Activated CD4-positive, alpha-beta T cell treated with anti-CD3 and anti-CD28 coated beads, Interleukin-2, amount 50 U/mL, for 1 hour (primary cell): Measurements from ENCODE around the gene REXO1.
"Not testable (repeated sequence)": the region's sequence is repeated elsewhere in the genome, so short reads cannot be mapped to it uniquely, and the experiment has no call there.

Source experiments
- DNase-seq: peaks from one replicate; pipeline ENCODE4 v3.0.0-alpha.2; 2020

Gene REXO1

DNA sequence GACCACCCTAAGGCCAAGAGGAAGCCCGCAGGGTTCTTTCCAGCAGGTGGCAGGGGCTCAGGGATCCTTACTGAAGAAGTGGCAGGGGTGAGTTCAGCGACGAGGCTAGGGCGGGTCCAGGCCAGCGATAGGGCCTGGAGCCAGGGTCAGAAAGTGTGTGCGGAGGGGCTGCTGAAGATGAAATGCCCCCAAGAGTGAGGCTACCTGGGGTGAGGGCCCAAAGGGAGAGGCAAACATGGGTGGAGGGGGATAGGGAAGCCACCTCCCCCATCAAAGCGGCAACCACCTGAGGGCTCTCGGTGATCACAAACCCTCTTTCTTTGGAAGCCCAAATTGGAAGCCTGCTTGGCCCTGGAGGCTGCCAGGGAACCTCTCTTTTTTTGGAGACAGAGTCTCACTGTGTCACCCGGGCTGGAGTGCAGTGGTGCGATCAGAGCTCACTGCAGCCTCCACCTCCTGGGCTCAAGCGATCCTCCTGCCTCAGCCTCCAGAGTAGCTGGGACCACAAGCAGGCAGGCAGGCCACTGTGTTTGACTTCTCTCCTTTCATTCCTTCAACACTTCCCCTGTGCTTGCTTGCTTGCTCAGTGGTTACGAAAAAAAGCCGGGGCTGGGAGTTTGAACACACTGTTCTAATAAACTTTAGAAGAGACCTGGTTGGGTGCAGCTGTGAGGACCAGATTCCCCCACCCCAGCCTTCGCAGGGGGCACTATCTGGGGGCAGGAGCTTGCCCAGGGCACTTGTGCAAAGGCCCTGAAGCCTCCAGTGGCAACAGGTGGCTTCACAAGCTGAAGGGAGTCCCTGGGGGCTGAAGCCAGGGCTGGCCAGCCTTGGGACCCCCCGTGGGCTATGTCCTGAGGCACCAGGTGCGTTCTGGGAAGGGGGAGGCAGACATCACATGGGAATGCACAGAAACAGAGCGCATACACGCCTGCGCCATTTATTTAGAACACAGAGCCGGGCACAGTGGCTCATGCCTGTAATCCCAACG is 34.8 kb downstream of the REXO1 start:
- no peak for DNase-seq

- DNase-seq = peak; percentile 79
Observed at GRCh38 chr19:1812426-1813191, 35.7 kb downstream of the REXO1 start.

DNA sequence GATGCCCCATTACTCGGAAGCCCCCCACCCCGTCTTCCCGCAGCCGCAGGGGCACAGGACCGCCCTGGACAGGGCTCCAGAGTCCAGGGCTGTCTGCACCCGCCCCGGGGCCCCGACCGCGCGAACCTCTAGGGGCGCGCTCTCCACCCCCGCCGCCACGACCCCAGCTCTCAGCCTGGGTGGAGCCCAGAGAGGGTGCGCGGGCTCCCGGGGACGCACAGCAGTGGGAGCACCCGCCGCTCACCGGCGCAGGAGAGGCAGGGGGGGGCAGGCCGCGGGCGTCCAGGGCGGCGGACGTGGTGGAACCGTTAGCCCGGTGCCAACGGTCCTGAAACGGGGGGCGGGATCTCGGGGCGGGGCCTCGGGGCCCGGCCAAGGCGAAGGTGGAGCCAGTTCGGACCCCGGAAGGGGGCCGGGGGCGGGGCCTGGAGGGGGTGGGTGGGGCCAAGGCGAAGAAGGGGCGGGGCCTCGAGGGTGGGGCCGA is 36.3 kb downstream of the REXO1 start, which contains the start of gene ATP8B3:
Gene ATP8B3, minus strand, starts transcription at position 335 of the 484 bp plus-strand sequence. CDS start 540 bp downstream, outside the sequence.
- DNase-seq = no peak

GRCh38 chr19:1811472-1811894 is 36.8 kb downstream of the REXO1 start:
- peak; percentile 47 for DNase-seq

DNA sequence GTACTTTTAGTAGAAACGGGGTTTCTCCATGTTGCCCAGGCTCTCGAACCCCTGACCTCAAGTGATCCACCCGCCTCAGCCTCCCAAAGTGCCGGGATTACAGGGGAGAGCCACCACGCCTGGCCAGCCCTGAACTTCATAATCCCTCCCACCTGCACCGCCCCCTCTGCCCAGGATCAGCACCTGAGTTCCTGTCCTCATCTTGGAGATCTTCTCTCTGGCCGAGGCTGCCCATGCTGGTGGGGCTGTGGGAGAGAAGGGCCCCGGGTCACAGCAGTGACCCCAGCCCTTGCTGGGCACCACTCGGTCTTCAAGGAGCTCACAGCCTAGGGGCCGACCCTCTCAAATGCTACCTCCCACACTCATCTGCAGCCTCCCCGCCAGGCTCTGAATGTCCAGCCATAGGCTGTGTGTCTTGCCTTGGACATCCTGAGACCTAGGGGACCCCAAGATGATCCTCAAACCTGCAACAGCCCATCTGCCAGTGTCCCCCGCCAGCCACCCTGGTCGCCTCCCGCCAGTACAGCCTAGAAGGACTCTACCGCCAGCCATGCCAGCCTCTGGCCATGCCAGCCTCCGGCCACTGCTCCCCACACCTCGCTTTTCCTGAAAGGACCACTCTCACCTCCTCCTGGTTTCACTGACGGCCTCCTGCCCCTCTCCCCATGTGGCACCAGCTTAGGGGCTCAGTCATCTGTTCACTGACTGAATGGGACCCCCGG is 37.7 kb downstream of the REXO1 start:
- no peak for DNase-seq

DNA sequence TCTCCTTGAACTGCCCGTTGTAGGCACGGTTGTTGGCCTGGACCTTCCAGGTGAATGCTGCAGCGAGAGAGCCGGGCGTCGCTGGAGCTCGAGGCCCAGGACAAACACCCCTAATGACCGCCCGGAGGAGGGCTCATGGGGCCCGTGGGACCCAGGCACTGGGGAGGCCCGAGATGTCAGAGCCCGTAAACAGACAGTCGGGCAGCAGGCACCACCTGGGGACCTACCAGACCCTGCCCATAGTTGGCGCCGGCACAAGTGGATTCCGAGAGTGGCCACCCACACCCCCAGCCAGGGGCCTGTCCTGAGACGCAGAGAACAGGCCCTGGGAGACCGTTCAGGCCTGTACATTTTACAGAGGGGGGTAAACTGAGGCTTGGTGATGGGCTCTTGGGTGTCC is 38.6 kb downstream of the REXO1 start:
- DNase-seq = no peak

- DNase-seq = no peak
Observed at GRCh38 chr19:1808395-1808731, 39.9 kb downstream of the REXO1 start.

DNA sequence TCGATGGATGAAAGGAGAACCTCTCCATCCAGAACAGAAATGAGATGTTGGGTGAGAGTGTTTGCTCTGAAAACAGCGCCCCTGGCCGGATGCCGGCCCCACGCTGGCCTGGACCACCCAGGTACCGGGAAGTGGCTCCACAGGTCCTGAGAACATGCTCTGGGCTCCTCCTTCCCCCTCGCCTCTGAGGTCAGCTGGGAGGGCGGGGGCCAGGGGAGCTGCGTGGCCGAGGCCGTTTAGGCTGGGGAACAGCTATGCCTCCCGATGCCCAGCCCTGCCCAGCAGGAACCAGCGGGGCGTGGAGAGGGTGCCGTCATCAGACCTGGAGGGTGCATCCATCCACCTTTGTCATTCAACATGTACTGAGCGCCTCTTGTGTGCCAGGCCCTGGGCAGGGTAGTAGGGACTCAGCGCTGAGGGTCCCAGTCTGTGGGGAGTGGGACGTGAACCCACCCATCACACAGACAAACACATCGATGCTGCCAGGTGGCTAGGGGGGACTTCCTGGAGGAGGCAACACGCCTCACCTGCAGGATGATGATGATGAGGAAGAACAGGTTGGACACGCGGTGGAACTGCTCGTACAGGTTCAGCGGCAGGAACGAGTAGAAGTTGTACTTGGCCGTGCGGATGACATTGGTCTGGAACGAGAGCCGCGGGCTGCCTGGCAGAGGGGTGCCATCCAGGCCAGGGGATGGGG is 40.4 kb downstream of the REXO1 start:
- DNase-seq = no peak

- no peak for DNase-seq
Observed at GRCh38 chr19:1807030-1807694, 41.1 kb downstream of the REXO1 start.

- DNase-seq = no peak
Observed at GRCh38 chr19:1806184-1807029, 41.9 kb downstream of the REXO1 start.

DNA sequence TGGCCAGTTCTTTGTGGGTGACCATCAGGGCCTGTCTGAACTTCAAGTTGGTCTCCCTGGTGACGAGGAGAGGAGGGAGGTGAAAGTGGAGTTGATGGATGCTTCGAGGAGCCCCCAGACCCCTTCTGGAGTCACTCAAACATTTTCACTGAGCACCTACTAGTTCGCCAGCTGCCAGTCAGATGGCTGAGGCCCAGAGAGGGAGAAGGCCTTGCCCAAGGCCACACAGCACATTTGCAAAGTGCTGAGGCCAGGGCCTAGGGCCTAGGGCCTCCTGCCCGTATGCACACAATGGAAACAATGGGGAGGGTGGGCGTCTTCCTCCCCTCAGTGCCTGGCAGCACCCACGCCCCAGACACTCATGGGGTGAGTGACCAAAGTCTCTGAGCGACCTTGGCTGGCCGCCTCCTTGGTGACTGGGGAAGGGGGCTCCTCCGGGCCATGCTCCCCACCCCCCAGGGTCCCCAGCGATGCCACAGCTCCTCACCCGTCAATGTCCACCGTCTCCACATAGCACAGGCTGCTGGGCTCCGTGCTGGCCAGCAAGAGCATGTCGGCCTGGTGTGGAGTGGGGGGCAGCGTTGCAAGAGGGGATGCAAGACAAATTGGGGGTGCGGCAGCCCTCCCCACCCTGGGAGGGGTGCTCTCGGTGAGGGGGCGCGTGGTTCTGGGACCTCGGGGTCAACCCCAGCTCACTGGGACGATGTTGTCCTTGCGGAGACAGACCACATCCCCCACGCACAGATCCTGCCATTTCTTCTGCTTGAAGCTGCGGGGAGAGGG is 42.7 kb downstream of the REXO1 start:
- DNase-seq = no peak

DNA sequence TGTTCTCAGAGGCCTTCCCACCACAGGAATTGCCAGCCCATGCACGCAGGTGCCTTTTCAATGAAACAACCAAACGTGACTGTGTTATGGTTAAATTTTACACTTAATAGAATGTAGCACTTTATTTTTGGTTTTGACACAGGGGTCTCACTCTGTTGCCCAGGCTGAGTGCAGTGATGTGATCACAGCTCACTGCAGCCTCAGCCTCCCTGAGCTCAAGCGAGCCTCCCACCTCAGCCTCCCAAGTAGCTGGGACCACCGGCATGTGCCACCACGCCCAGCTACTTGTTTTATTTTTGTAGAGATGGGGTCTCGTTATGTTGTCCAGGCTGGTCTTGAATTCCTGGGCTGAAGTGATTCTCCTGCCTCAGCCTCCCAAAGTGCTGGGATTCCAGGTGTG is 43.4 kb downstream of the REXO1 start:
- no peak for DNase-seq

- DNase-seq = no peak
Observed at GRCh38 chr19:1799695-1800342, 48.5 kb downstream of the REXO1 start.

- not testable (repeated sequence) for DNase-seq
Observed at GRCh38 chr19:1797313-1797712, 51.0 kb downstream of the REXO1 start.

DNA sequence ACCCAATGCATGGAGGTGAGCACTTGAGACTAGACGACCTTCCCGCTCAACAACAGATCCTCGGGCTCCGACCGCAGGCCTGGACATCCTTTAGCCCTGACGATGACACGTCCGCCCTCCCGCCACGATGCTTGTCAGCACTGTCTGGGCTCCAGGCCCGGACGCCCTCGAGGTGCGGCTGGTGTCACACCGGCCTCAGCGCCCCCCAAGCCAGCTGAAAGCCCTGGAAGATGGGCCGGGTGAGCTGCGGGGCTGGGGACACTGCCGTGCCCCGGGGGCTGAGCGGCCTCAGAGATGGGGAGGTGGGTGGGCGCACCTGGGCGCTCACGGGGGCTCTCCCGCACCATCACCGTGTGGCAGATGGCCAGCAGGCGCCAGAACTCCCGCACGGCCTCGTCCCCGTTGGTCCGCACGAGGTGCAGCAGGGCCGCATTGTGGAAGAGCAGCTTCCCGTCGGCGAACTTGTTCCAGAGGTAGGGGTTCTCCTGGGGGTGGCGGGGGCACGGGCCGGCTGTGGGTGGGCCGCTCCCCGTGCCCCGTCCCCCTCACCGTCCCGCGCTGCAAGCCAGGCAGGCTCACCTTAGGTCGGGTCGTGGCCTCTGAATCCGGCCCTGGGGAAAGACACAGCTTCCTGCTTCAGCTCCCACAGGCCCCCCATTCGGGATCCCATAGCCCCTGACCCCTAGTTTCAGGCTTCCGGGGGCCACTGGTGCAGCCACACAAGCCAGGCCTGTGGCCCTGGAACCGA is 51.7 kb downstream of the REXO1 start:
- DNase-seq = no peak

DNA sequence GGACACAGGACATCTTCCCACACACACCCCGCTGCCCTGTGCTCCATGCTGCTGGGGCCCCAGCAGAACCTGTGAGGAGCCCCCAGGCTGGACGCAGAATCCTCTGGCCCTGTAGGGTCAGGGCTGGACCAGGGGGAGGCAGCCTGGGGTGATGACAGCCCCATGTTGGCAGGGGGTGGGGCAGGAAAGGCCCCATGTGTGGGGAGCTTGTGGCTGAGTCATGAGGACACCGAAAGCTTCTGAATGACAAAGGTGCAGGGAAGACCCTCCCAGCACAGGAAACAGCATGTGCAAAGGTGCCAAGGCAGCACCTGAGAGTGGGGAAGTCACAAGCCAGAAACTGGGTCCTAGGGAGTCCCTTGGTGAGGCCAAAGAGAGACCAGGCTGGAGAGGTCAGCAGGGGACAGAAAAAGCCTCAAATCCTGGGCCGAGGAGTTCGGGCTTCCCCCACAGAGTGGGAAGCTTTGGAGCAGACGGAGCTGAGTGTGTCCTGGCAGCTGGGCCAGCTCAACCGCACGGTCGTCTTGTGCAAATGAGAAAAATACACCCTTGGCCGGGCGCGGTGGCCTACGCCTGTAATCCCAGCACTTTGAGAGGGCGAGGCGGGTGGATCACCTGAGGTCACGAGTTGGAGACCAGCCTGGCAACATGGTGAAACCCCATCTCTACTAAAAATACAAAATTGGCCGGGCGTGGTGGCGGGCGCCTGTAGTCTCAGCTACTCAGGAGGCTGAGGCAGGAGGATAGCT is 53.7 kb downstream of the REXO1 start:
- no peak for DNase-seq

GRCh38 chr19:1791879-1792278 is 56.4 kb downstream of the REXO1 start:
- DNase-seq = no peak
